ENCODE data around the gene FAM131A. TPM values are rescaled to one million over a fixed set of nuclear protein-coding genes. Genes with fewer than 3 reads are reported as not detected.

Gene FAM131A
- total and polyA plus RNA-seq, 10 donors: 6.5 to 24.6 (median 14.3) TPM

DNA sequence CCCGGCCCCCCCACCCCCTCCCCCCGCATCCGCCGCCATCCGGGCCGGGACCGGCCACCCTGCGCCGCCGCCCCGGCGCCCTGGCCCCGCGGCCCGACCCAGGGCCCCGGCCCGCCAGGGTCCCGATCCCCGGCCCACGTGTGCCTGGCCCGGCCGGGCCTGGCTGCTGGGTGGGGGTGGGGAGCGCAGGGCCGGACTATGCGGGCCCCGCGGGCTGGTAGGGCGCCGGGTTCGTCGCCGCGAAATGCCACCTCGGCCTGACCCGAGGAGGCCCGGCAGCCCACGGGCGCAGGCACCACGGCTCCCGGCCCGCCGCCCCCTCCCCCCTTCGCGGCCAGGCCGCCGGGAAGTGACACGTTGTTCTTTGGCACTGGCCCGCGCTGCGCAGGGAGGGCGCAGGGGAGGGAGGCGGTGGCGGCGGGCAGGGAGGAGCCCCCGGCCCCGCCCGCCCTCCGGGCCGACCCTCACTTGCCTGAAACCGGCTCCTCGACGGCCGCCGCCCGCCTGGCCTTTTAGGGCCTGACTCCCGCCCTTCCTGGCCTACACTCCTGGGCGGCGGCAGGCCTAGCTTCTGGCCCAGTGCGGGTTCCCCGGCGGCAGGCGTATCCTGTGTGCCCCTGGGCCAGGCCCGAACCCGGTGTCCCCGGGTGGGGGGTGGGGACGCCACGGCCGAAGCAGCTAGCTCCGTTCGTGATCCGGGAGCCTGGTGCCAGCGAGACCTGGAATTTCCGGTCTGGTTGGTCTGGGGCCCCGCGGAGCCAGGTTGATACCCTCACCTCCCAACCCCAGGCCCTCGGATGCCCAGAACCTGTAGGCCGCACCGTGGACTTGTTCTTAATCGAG is 22.5 kb upstream of the FAM131A start:
- WGBS, 5 donors: 0 to 2% (median 1%) methylated on average over 29 to 89 of the region's 89 CpGs
- intact Hi-C loops (cut with DNase I; ENCODE audit: low total_unique reads): loop anchor here (10.0 kb wide), 1 partner anchor 130 kb away; the partner anchor contains the start of gene ABCF3

DNA sequence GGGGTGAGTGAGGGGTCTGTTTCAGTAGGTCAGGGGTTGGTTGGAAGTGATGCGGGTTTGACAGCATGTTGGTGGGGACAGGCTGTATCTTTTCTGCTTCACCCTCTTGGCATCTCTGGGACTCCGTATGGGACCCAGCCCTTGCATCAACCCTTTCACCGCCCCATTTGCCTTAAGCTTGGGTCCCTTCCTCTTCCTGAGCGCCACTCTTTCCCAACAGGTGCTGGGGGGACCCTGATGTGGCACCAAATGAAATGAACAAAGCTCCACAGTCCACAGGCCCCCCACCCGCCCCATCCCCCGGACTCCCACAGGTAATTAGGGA is 21.9 kb upstream of the FAM131A start:
- Histone ChIP-seq H3K9me3 (no peaks in the 10 kb centered on the region), H3K27ac (peak overlapping the region; percentile 79 to 99 (median 95)), H3K4me3 (peak overlapping the region; percentile 62 to 91 (median 72)), H3K27me3 (replicated peaks in 1 of 7) (no peaks in the 10 kb centered on the region), H3K4me1 (peaks cover 20 to 64% (median 57%) of the 10 kb centered on the region in 6 donors), H3K36me3 (peaks cover 0 to 48% (median 28%) of the 10 kb centered on the region in 6 donors)
- intact Hi-C loops (cut with DNase I; ENCODE audit: low total_unique reads): loop anchor here (10.0 kb wide), 1 partner anchor 131 kb away; the partner anchor contains the start of gene ABCF3
- 10 to 32% (median 13%) methylated on average over 5 to 6 of the region's 6 CpGs for whole genome bisulfite sequencing, 5 donors
- no peak for DNase-seq
- TF ChIP-seq POLR2AphosphoS5 (IDR thresholded peaks at IDR 0.05): no peak
- TF ChIP-seq, protein P1, sequence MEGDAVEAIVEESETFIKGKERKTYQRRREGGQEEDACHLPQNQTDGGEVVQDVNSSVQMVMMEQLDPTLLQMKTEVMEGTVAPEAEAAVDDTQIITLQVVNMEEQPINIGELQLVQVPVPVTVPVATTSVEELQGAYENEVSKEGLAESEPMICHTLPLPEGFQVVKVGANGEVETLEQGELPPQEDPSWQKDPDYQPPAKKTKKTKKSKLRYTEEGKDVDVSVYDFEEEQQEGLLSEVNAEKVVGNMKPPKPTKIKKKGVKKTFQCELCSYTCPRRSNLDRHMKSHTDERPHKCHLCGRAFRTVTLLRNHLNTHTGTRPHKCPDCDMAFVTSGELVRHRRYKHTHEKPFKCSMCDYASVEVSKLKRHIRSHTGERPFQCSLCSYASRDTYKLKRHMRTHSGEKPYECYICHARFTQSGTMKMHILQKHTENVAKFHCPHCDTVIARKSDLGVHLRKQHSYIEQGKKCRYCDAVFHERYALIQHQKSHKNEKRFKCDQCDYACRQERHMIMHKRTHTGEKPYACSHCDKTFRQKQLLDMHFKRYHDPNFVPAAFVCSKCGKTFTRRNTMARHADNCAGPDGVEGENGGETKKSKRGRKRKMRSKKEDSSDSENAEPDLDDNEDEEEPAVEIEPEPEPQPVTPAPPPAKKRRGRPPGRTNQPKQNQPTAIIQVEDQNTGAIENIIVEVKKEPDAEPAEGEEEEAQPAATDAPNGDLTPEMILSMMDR (IDR thresholded peaks at IDR 0.05 in 8 of 11, conservative IDR thresholded peaks at IDR 0.05 in 3 of 11): no peak
- TF ChIP-seq POLR2A (IDR thresholded peaks at IDR 0.05): no peak

More for the DNA sequence above, 22.5 kb upstream of the FAM131A start:
- Histone ChIP-seq H3K4me3 (peak overlapping the region; percentile 62 to 91 (median 72)), H3K27me3 (replicated peaks in 1 of 7) (no peaks in the 10 kb centered on the region), H3K9me3 (no peaks in the 10 kb centered on the region), H3K36me3 (peaks cover 0 to 47% (median 23%) of the 10 kb centered on the region in 6 donors), H3K27ac (peak overlapping the region; percentile 79 to 99 (median 95)), H3K4me1 (peaks cover 20 to 58% (median 52%) of the 10 kb centered on the region in 6 donors)
- peak in 2 of 3 donors; percentile 15 to 22 for TF ChIP-seq POLR2A (IDR thresholded peaks at IDR 0.05)
- TF ChIP-seq POLR2AphosphoS5 (IDR thresholded peaks at IDR 0.05): peak; percentile 61 to 90 (median 82)
- TF ChIP-seq, protein P1 (IDR thresholded peaks at IDR 0.05 in 8 of 11, conservative IDR thresholded peaks at IDR 0.05 in 3 of 11): no peak
- DNase-seq: peak; percentile 94

DNA sequence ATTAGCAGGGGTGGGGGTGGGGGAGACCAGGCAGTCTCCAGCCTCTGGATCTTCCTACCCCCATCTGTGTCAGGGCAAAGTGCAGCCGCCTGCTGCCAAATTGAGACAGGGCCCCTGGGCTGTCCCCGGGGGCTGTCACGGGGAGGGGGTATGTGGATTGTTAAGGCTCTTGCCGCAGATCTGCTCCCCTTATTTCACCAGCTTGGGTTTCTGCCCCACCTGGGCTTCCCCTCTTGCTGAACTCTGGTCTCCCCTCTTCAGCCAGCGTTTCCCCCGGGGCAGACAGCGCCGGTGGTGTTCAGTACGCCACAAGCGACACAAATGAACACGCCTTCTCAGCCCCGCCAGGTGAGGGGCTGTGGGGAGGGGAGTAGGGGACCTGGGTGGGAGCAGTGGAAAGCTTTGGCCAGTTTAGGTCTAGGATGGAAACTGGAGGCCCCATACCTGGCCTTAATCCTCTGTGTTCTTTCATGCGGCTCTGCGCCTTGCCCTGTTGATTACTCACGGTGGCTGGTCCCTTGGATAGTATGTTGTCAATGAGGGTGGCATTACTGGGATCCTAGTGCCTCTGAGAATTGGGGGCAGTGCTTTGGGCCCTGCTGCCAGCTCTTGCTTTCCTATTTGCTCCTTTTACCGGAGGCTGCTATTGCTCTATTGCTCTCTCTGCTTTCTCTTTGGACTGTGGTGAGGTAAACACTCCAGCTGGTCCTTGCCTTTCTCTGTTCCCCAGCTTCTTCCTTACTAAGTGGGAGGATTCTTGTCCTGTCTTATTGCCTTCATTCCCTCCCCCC is 21.3 kb upstream of the FAM131A start:
- H3K4me1 ChIP-seq: peaks cover 20 to 69% (median 62%) of the 10 kb centered on the region in 6 donors
- DNase-seq: no peak
- peaks cover 0 to 54% (median 33%) of the 10 kb centered on the region in 6 donors for H3K36me3 ChIP-seq
- no peaks in the 10 kb centered on the region for H3K27me3 ChIP-seq (replicated peaks in 1 of 7)
- no peak for TF ChIP-seq POLR2AphosphoS5 (IDR thresholded peaks at IDR 0.05)
- TF ChIP-seq, protein P1 (IDR thresholded peaks at IDR 0.05 in 8 of 11, conservative IDR thresholded peaks at IDR 0.05 in 3 of 11): no peak
- TF ChIP-seq POLR2A (IDR thresholded peaks at IDR 0.05): no peak
- 27 to 64% (median 44%) methylated on average over 15 to 16 of the region's 16 CpGs for WGBS, 5 donors
- H3K9me3 ChIP-seq: no peaks in the 10 kb centered on the region
- intact Hi-C loops (cut with DNase I; ENCODE audit: low total_unique reads): loop anchor here (10.0 kb wide), 1 partner anchor 131 kb away; the partner anchor contains the start of gene ABCF3
- H3K4me3 ChIP-seq: peak overlapping the region; percentile 62 to 91 (median 72)
- H3K27ac ChIP-seq: peak overlapping the region; percentile 79 to 99 (median 95)
